ENCODE measurements around the gene CPLANE2.
"Not testable (repeated sequence)": the region's sequence is repeated elsewhere in the genome, so short reads cannot be mapped to it uniquely, and the experiment has no call there.

CPLANE2 gene

DNA sequence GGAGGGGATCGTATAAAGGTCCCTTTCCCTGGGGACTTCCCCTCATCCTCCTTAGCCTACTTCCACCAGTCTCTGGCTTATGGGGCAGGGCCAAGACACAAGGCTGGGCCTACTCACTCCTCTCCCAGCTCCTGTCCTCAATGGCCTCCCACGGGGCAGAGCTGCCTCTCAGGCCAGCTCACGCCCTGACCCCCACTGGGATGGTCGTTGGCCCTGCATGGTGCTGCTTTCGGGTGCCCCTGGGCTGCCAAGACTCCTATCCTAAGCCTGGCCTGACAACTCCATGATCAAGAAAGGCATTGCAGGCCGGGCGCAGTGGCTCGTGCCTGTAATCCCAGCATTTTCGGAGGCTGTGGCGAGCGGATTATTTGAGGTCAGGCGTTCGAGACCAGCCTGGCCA lies 6.2 kb downstream of the CPLANE2 start:
- Mint-ChIP-seq H3K9me3 (no peaks in the 10 kb centered on the region), H3K27me3 (ENCODE audit: low read depth) (peaks cover 47% of the 10 kb centered on the region), H3K4me1 (peaks cover 9% of the 10 kb centered on the region), H3K4me3 (no peak overlapping the region), H3K36me3 (ENCODE audit: low read depth) (no peaks in the 10 kb centered on the region), H3K27ac (no peak overlapping the region)
- TF ChIP-seq, protein P1, sequence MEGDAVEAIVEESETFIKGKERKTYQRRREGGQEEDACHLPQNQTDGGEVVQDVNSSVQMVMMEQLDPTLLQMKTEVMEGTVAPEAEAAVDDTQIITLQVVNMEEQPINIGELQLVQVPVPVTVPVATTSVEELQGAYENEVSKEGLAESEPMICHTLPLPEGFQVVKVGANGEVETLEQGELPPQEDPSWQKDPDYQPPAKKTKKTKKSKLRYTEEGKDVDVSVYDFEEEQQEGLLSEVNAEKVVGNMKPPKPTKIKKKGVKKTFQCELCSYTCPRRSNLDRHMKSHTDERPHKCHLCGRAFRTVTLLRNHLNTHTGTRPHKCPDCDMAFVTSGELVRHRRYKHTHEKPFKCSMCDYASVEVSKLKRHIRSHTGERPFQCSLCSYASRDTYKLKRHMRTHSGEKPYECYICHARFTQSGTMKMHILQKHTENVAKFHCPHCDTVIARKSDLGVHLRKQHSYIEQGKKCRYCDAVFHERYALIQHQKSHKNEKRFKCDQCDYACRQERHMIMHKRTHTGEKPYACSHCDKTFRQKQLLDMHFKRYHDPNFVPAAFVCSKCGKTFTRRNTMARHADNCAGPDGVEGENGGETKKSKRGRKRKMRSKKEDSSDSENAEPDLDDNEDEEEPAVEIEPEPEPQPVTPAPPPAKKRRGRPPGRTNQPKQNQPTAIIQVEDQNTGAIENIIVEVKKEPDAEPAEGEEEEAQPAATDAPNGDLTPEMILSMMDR (IDR thresholded peaks at IDR 0.05; ENCODE audit: unreplicated experiment in 3 of 3) = no peak

DNA sequence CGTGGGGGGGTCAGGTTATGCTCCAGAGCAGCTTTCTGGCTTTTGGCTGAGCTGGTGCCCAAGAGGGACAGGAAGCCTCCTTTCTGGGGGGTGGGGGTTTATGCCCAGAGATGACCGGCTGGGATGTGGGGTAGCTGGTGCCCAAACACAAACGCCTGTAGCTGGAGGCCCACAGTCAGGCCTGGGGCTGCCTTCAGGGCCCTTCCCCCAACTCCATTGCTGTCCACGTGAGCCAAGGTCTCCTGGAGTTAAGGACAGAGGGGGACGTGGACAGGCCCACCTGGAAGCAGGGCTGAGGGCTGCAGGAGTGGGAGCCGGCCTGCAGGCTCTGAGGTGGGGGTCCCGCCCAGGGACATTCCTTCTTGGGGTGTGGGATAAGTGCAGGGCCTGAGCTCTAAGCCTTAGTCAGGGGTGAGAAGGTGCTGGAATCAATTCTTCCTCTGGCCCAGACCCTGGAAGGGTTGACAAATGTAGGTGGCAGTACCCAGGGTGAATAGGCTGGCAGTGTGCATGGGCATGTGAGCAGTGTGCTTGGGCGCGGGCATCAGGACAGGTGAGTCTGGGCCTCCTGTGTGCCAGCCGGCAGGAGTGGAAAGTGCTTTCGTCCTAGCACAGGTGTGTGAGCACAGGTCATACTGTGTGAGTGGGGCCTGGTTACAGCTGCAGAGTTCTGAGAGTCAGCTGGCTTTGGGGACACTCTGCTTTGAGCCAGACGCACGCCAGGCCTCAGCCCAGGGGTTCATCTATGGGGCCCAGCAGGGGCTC lies 6.8 kb downstream of the CPLANE2 start:
- Mint-ChIP-seq H3K36me3 (ENCODE audit: low read depth) (no peaks in the 10 kb centered on the region), H3K27me3 (ENCODE audit: low read depth) (peaks cover 53% of the 10 kb centered on the region), H3K9me3 (no peaks in the 10 kb centered on the region), H3K4me3 (no peak overlapping the region), H3K27ac (no peak overlapping the region), H3K4me1 (peaks cover 9% of the 10 kb centered on the region)
- TF ChIP-seq, protein P1 (IDR thresholded peaks at IDR 0.05; ENCODE audit: unreplicated experiment in 3 of 3) = no peak

- peak overlapping the region; percentile 62 to 75 (median 73) for H3K4me3 Mint-ChIP-seq
- H3K36me3 Mint-ChIP-seq (ENCODE audit: low read depth) = no peaks in the 10 kb centered on the region
- no peaks in the 10 kb centered on the region for H3K9me3 Mint-ChIP-seq
- H3K4me1 Mint-ChIP-seq = peaks cover 9% of the 10 kb centered on the region
- peaks cover 77% of the 10 kb centered on the region for H3K27me3 Mint-ChIP-seq (ENCODE audit: low read depth)
- TF ChIP-seq, protein P1 (IDR thresholded peaks at IDR 0.05; ENCODE audit: unreplicated experiment in 3 of 3) = no peak
- peak overlapping the region in 1 of 3 experiments; percentile 75 for H3K27ac Mint-ChIP-seq
These were observed 10.3 kb downstream of the CPLANE2 start for GRCh38 chr1:16226490-16227179.

GRCh38 chr1:16226129-16226489 lies 10.9 kb downstream of the CPLANE2 start:
- peak overlapping the region in 2 of 3 experiments; percentile 73 to 75 for H3K4me3 Mint-ChIP-seq
- peaks cover 80% of the 10 kb centered on the region for H3K27me3 Mint-ChIP-seq (ENCODE audit: low read depth)
- H3K4me1 Mint-ChIP-seq = peaks cover 9% of the 10 kb centered on the region
- TF ChIP-seq, protein P1 (IDR thresholded peaks at IDR 0.05; ENCODE audit: unreplicated experiment in 3 of 3) = no peak
- H3K27ac Mint-ChIP-seq = peak overlapping the region in 1 of 3 experiments; percentile 75
- H3K36me3 Mint-ChIP-seq (ENCODE audit: low read depth) = no peaks in the 10 kb centered on the region
- H3K9me3 Mint-ChIP-seq = no peaks in the 10 kb centered on the region

DNA sequence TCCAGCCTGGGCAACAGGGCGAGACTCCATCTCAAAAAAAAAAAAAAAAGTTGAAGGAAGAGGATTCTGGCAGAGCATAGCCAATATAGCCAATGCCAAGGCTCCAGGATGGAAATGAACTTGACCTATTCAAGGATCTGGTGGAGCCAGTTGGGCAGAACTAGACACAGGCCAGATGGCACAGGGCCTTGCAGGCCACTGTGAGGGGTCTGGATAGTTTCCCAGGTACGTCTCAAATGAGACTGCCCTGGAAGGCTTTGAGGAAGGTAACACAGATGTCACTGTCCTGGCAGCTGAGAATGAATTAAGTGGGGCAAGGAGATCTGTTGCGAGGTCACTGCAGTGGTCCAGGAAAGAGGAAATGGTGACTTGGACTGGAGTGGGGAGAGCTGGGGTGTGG lies 12.5 kb downstream of the CPLANE2 start:
- peaks cover 77% of the 10 kb centered on the region for H3K27me3 Mint-ChIP-seq (ENCODE audit: low read depth)
- TF ChIP-seq, protein P1 (IDR thresholded peaks at IDR 0.05; ENCODE audit: unreplicated experiment in 3 of 3) = no peak
- H3K36me3 Mint-ChIP-seq (ENCODE audit: low read depth) = no peaks in the 10 kb centered on the region
- no peak overlapping the region for H3K27ac Mint-ChIP-seq
- H3K4me3 Mint-ChIP-seq = no peak overlapping the region
- H3K4me1 Mint-ChIP-seq = peaks cover 9% of the 10 kb centered on the region
- H3K9me3 Mint-ChIP-seq = no peaks in the 10 kb centered on the region

GRCh38 chr1:16222716-16223115 lies 14.3 kb downstream of the CPLANE2 start:
- H3K27ac Mint-ChIP-seq; H3K9me3 Mint-ChIP-seq; H3K36me3 Mint-ChIP-seq (ENCODE audit: low read depth); H3K4me1 Mint-ChIP-seq; H3K4me3 Mint-ChIP-seq: not testable (repeated sequence)
- H3K27me3 Mint-ChIP-seq (ENCODE audit: low read depth) = peaks cover 63% of the 10 kb centered on the region
